ENCODE data around the gene ZNF182.
"Not testable (repeated sequence)": the region's sequence is repeated elsewhere in the genome, so short reads cannot be mapped to it uniquely, and the experiment has no call there.

ZNF182 gene

DNA sequence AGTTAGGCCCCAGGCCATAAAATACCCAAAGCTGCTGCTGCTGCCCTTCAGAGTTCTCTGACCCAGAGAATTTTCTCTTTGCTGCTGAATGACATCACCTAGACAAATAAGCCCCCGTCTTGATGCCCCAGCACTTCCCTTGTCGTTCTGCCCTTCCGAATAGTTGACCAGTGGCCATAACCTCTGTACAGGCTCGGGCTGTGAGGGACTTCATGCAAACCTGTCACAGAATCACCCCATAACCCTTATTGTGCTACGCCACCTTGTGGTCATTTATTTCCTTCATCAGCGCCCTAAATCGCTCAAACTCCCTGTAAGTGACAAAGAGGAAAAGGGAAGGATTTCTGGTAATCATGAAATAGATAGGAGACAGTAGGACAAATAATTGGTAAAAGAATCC is 21.8 kb upstream of the ZNF182 start:
- Histone ChIP-seq H3K4me3 (ENCODE audit: low read depth in 1 of 5, low read length in 5 of 5) (no peak overlapping the region), H3K9me3 (ENCODE audit: control insufficient read depth in 5 of 5, low read length in 5 of 5) (peaks cover 0 to 9% (median 5%) of the 10 kb centered on the region in 5 donors), H3K36me3 (ENCODE audit: control insufficient read depth in 5 of 5, insufficient read depth in 5 of 5, low read length in 5 of 5) (no peaks in the 10 kb centered on the region), H3K4me1 (ENCODE audit: control insufficient read depth in 5 of 5, insufficient read depth in 5 of 5, low read length in 5 of 5) (peaks cover 0 to 18% (median 12%) of the 10 kb centered on the region in 5 donors), H3K9ac (ENCODE audit: low read length in 5 of 5) (peak overlapping the region in 1 of 5 donors; percentile 14), H3K27me3 (ENCODE audit: control insufficient read depth in 5 of 5, insufficient read depth in 4 of 5, low read length in 5 of 5) (peaks cover 0 to 10% (median 2%) of the 10 kb centered on the region in 5 donors), H3K27ac (ENCODE audit: low read depth, low read length) (no peak overlapping the region)

DNA sequence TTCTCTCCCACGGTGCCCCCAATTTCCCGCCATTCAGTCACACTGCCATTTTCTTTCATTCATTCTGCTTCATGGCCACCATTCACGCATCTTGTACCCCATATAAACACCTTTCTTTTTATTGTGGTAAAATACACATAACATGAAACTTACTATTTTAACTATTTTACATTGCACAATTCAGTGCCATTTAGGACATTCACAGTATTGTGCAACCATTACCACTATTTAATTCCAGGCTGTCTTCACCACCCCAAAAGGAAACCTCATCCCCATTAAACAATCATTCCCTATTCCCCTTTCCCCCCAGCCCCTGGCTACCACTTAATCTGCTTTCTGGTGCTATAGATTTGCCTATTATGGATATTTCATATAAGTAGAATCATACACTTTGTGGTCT is 18.9 kb upstream of the ZNF182 start:
- Histone ChIP-seq H3K4me3 (ENCODE audit: low read depth in 1 of 5, low read length in 5 of 5) (no peak overlapping the region), H3K4me1 (ENCODE audit: control insufficient read depth in 5 of 5, insufficient read depth in 5 of 5, low read length in 5 of 5) (peaks cover 0 to 18% (median 12%) of the 10 kb centered on the region in 5 donors), H3K27ac (ENCODE audit: low read depth, low read length) (no peak overlapping the region), H3K27me3 (ENCODE audit: control insufficient read depth in 5 of 5, insufficient read depth in 4 of 5, low read length in 5 of 5) (peaks cover 0 to 7% (median 0%) of the 10 kb centered on the region in 5 donors), H3K9ac (ENCODE audit: low read length in 5 of 5) (no peak overlapping the region), H3K9me3 (ENCODE audit: control insufficient read depth in 5 of 5, low read length in 5 of 5) (peaks cover 0 to 9% (median 5%) of the 10 kb centered on the region in 5 donors), H3K36me3 (ENCODE audit: control insufficient read depth in 5 of 5, insufficient read depth in 5 of 5, low read length in 5 of 5) (no peaks in the 10 kb centered on the region)

DNA sequence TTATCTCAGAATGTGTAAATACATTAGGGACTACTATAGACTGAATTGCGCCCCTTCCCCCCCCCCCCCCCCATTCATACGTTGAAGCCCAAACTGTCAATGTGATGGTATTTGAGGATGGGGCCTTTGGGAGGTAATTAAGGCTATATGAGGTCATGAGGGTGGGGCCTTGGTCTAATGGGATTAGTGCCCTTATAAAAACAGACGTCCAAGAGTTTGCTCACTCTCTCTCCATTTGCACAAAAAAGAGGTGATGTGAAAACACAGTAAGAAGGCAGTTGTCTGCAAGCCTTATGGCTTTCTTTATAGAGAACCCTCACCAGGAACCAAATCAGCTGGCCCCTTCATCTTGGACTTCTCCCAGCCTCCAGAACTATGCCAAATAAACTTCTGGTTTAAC is 18.3 kb upstream of the ZNF182 start:
- H3K9me3 ChIP-seq (ENCODE audit: control insufficient read depth in 5 of 5, low read length in 5 of 5): peaks cover 0 to 9% (median 5%) of the 10 kb centered on the region in 5 donors
- H3K4me3 ChIP-seq (ENCODE audit: low read depth in 1 of 5, low read length in 5 of 5): peak overlapping the region in 2 of 5 donors; percentile 83 to 94
- H3K9ac ChIP-seq (ENCODE audit: low read length in 5 of 5): no peak overlapping the region
- H3K27ac ChIP-seq (ENCODE audit: low read depth, low read length): no peak overlapping the region
- H3K36me3 ChIP-seq (ENCODE audit: control insufficient read depth in 5 of 5, insufficient read depth in 5 of 5, low read length in 5 of 5): no peaks in the 10 kb centered on the region
- peaks cover 0 to 7% (median 0%) of the 10 kb centered on the region in 5 donors for H3K27me3 ChIP-seq (ENCODE audit: control insufficient read depth in 5 of 5, insufficient read depth in 4 of 5, low read length in 5 of 5)
- peaks cover 0 to 18% (median 12%) of the 10 kb centered on the region in 5 donors for H3K4me1 ChIP-seq (ENCODE audit: control insufficient read depth in 5 of 5, insufficient read depth in 5 of 5, low read length in 5 of 5)

DNA sequence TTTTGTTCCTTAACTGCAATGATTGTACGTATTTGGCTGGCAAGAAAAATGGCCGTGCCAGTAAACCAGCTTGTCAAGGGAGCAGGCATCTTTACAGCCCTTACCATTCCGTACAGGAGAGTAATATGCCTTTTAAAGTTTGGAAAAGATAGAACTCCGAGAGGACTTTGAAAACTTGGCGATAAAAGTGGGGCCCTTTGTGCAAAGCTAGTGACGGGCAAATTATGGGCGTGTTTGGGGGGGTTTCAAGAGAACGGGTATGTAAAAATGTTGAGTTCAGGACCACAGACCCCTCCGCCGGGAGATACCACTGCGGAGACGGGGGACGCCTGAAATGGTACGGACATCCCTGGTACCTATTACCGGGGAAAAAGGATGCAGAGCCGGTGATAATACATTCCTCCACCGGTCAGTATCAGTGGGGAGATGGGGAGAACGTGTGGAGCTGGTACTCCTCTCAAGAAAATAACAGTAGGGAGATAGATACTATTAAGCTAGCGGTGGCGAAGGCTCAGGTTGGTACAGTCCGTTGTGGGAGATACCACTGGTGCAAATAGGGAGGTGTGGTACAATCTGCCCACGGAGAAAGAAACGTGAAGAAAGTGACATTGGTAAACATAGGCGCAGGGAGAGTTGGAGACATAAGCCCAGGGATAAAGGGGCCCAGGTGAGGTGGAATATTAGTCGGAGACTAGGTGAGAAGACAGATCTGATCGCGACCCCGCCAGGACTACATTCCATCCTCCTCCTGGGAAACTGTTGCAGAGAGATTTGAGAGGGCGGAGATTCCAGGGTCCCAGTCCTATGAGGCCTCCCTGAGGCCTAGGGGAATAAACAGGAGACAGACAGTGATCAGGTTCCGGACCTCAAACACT is 17.5 kb upstream of the ZNF182 start:
- Histone ChIP-seq H3K27me3 (ENCODE audit: control insufficient read depth in 5 of 5, insufficient read depth in 4 of 5, low read length in 5 of 5) (peaks cover 0 to 7% (median 0%) of the 10 kb centered on the region in 5 donors), H3K4me1 (ENCODE audit: control insufficient read depth in 5 of 5, insufficient read depth in 5 of 5, low read length in 5 of 5) (peaks cover 0 to 15% (median 12%) of the 10 kb centered on the region in 5 donors), H3K9me3 (ENCODE audit: control insufficient read depth in 5 of 5, low read length in 5 of 5) (peaks cover 0 to 9% (median 5%) of the 10 kb centered on the region in 5 donors), H3K36me3 (ENCODE audit: control insufficient read depth in 5 of 5, insufficient read depth in 5 of 5, low read length in 5 of 5) (no peaks in the 10 kb centered on the region), H3K4me3 (ENCODE audit: low read depth in 1 of 5, low read length in 5 of 5) (peak overlapping the region; percentile 77 to 94 (median 80)), H3K27ac (ENCODE audit: low read depth, low read length) (peak overlapping the region; percentile 90), H3K9ac (ENCODE audit: low read length in 5 of 5) (peak overlapping the region; percentile 72 to 99 (median 85))

DNA sequence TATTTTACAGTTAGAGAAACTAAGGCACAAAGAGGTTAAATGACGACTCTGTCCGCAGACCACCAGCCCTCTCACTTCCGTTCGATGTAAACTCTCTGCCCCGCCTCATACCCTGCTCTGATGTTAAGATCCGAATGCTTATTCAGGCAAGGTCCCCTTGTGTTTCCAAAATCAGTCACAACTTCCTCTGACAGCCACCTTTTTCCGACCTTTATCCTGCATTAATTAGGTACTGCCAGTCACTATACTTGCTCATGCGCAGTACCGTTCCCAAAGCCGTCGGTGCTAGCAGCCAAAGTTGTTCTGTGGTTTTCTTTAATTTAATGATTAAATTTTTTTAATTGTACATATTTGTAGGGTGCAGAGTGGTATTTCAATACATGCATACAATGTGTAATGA is 16.7 kb upstream of the ZNF182 start:
- not testable (repeated sequence) for H3K9me3 ChIP-seq (ENCODE audit: control insufficient read depth in 5 of 5, low read length in 5 of 5); H3K9ac ChIP-seq (ENCODE audit: low read length in 5 of 5); H3K36me3 ChIP-seq (ENCODE audit: control insufficient read depth in 5 of 5, insufficient read depth in 5 of 5, low read length in 5 of 5); H3K27ac ChIP-seq (ENCODE audit: low read depth, low read length); H3K27me3 ChIP-seq (ENCODE audit: control insufficient read depth in 5 of 5, insufficient read depth in 4 of 5, low read length in 5 of 5)
- Histone ChIP-seq H3K4me1 (ENCODE audit: control insufficient read depth in 5 of 5, insufficient read depth in 5 of 5, low read length in 5 of 5) (peaks cover 0 to 11% (median 7%) of the 10 kb centered on the region in 5 donors), H3K4me3 (ENCODE audit: low read depth in 1 of 5, low read length in 5 of 5) (peak overlapping the region; percentile 17 to 94 (median 77))

DNA sequence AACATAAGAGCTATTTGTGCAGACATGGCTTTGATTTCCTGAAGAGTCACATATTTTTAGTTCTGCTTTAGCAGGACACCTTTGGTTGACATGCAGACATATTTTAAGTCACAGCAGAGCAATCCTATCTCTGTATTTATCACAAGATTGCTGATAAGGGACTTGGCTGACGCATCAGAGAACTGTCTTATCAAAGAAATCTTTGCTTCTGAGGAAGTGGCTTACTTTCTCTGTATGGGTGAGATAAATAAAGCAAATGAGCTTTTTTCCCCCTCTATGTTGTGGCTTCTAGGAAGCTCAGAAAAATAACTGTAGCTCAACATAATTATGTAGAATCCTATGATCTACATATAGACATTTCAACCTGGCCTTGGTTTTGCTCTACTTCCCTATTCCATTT is 16.1 kb upstream of the ZNF182 start:
- not testable (repeated sequence) for H3K4me3 ChIP-seq (ENCODE audit: low read depth in 1 of 5, low read length in 5 of 5); H3K27me3 ChIP-seq (ENCODE audit: control insufficient read depth in 5 of 5, insufficient read depth in 4 of 5, low read length in 5 of 5); H3K9ac ChIP-seq (ENCODE audit: low read length in 5 of 5); H3K4me1 ChIP-seq (ENCODE audit: control insufficient read depth in 5 of 5, insufficient read depth in 5 of 5, low read length in 5 of 5); H3K27ac ChIP-seq (ENCODE audit: low read depth, low read length); H3K36me3 ChIP-seq (ENCODE audit: control insufficient read depth in 5 of 5, insufficient read depth in 5 of 5, low read length in 5 of 5); H3K9me3 ChIP-seq (ENCODE audit: control insufficient read depth in 5 of 5, low read length in 5 of 5)

DNA sequence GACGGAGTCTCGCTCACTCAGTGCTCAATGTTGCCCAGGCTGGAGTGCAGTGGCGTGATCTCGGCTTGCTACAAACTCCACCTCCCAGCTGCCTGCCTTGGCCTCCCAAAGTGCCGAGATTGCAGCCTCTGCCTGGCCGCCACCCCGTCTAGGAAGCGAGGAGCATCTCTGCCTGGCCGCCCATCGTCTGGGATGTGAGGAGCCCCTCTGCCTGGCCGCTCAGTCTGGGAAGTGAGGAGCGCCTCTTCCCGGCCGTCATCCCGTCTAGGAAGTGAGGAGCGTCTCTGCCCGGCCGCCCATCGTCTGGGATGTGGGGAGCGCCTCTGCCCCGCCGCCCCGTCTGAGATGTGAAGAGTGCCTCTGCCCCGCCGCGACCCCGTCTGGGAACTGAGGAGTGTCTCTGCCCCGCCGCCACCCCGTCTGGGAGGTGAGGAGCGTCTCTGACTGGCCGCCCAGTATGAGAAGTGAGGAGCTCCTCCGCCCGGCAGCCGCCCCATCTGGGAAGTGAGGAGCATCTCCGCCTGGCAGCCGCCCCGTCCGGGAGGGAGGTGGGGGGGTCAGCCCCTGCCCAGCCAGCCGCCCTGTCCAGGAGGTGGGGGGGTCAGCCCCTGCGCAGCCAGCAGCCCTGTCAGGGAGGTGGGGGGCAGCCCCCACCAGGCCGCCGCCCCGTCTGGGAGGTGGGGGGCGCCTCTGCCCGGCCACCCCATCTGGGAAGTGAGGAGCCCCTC is 13.0 kb upstream of the ZNF182 start:
- H3K4me3 ChIP-seq (ENCODE audit: low read depth in 1 of 5, low read length in 5 of 5); H3K9me3 ChIP-seq (ENCODE audit: control insufficient read depth in 5 of 5, low read length in 5 of 5); H3K4me1 ChIP-seq (ENCODE audit: control insufficient read depth in 5 of 5, insufficient read depth in 5 of 5, low read length in 5 of 5); H3K36me3 ChIP-seq (ENCODE audit: control insufficient read depth in 5 of 5, insufficient read depth in 5 of 5, low read length in 5 of 5); H3K27me3 ChIP-seq (ENCODE audit: control insufficient read depth in 5 of 5, insufficient read depth in 4 of 5, low read length in 5 of 5); H3K27ac ChIP-seq (ENCODE audit: low read depth, low read length); H3K9ac ChIP-seq (ENCODE audit: low read length in 5 of 5): not testable (repeated sequence)

DNA sequence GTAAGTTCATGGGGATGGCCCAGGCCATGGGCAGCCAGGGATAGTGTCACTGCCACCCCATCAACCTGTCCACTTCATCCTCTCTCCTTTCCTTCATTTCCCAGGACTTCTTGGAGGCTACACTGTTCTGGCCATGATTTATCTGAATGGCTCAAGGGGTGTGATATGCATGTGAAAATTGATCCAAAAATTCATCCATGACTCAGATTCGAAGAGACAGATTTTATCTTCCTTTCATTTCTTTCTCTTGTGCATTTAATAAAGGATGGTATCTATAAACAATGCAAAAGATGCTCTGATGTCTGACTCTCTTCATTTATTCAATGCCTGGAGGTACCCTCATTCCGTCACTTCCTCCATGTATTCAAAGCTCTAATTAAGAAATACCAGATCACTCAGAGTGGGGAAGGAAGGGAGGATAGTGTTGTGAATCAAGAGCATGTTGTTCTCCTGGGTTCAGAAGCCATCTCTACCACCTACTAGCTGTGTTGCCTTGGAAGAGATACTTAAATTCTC is 5.7 kb upstream of the ZNF182 start:
- H3K4me1 ChIP-seq (ENCODE audit: control insufficient read depth in 5 of 5, insufficient read depth in 5 of 5, low read length in 5 of 5); H3K9ac ChIP-seq (ENCODE audit: low read length in 5 of 5); H3K36me3 ChIP-seq (ENCODE audit: control insufficient read depth in 5 of 5, insufficient read depth in 5 of 5, low read length in 5 of 5); H3K27me3 ChIP-seq (ENCODE audit: control insufficient read depth in 5 of 5, insufficient read depth in 4 of 5, low read length in 5 of 5); H3K27ac ChIP-seq (ENCODE audit: low read depth, low read length); H3K9me3 ChIP-seq (ENCODE audit: control insufficient read depth in 5 of 5, low read length in 5 of 5); H3K4me3 ChIP-seq (ENCODE audit: low read depth in 1 of 5, low read length in 5 of 5): not testable (repeated sequence)

DNA sequence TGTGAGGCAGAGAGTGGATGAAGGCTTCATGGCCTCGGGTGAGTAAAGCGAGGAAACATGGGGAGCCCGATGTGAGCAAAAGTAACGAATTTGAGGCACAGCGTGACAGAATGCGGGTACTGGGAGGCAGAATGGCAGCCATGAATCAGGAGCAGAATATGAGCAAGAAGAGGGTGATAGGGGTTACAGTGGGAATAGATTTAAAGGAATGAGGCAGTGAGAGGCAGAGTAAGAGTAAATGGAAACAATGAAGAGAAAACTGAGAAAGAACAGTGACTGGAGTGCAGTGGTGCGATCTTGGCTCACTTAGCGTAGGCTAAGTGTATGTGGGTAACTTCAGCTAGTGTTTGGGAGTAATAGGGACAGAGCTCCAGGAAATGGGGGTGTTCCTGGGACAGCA is 2.9 kb upstream of the ZNF182 start, which contains the start of gene SPACA5:
SPACA5 (plus strand) TSS at position 301 of the 400 bp plus-strand sequence. CDS start 815 bp downstream, outside the sequence.
- H3K4me1 ChIP-seq (ENCODE audit: control insufficient read depth in 5 of 5, insufficient read depth in 5 of 5, low read length in 5 of 5): peaks cover 0 to 10% (median 8%) of the 10 kb centered on the region in 5 donors
- H3K9ac ChIP-seq (ENCODE audit: low read length in 5 of 5); H3K9me3 ChIP-seq (ENCODE audit: control insufficient read depth in 5 of 5, low read length in 5 of 5); H3K4me3 ChIP-seq (ENCODE audit: low read depth in 1 of 5, low read length in 5 of 5); H3K27me3 ChIP-seq (ENCODE audit: control insufficient read depth in 5 of 5, insufficient read depth in 4 of 5, low read length in 5 of 5); H3K27ac ChIP-seq (ENCODE audit: low read depth, low read length); H3K36me3 ChIP-seq (ENCODE audit: control insufficient read depth in 5 of 5, insufficient read depth in 5 of 5, low read length in 5 of 5): not testable (repeated sequence)

DNA sequence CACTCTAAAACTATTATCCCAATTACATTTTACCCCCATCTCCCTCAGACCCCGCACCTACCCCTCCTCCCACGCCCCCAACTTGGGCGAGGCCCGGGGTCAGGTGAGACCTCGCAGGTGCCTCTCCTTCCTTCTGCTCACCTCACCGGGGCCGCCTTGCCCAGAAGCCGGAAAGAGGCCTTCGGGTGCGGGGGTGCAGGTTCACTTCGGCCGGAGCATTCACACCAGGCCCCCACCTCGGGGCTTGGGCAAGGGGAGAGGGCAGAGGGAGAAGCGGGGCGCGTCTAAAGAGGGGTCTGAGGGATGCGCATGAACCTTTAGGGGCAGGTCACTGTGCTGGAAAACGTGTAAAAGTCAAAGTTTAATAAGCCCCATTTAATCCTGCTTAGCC is 427 bp downstream of the ZNF182 start:
- H3K27ac ChIP-seq (ENCODE audit: low read depth, low read length): peak overlapping the region; percentile 74

More for the DNA sequence above, 427 bp downstream of the ZNF182 start:
- no peaks in the 10 kb centered on the region for H3K27me3 ChIP-seq (ENCODE audit: control insufficient read depth in 5 of 5, insufficient read depth in 4 of 5, low read length in 5 of 5)
- peaks cover 0 to 13% (median 10%) of the 10 kb centered on the region in 5 donors for H3K4me1 ChIP-seq (ENCODE audit: control insufficient read depth in 5 of 5, insufficient read depth in 5 of 5, low read length in 5 of 5)
- peaks cover 0 to 2% (median 0%) of the 10 kb centered on the region in 5 donors for H3K36me3 ChIP-seq (ENCODE audit: control insufficient read depth in 5 of 5, insufficient read depth in 5 of 5, low read length in 5 of 5)
- H3K9me3 ChIP-seq (ENCODE audit: control insufficient read depth in 5 of 5, low read length in 5 of 5): peaks cover 0 to 5% (median 0%) of the 10 kb centered on the region in 5 donors
- H3K4me3 ChIP-seq (ENCODE audit: low read depth in 1 of 5, low read length in 5 of 5): peak overlapping the region; percentile 69 to 86 (median 76)
- peak overlapping the region in 4 of 5 donors; percentile 77 to 84 (median 80) for H3K9ac ChIP-seq (ENCODE audit: low read length in 5 of 5)
